Activated T-cell treated with anti-CD3 and anti-CD28 coated beads for 48 hours (primary cell): ENCODE results near the gene SLC35F2.
"Not testable (repeated sequence)": the region's sequence is repeated elsewhere in the genome, so short reads cannot be mapped to it uniquely, and the experiment has no call there.

Source experiments
- DNase-seq: peaks from one replicate; pipeline ENCODE4 v3.0.0-alpha.2; 2020; ENCODE audit warnings: low read depth

The SLC35F2 gene

GRCh38 chr11:107785401-107785800, 73.2 kb downstream of the SLC35F2 start:
- DNase-seq = peak; percentile 14

GRCh38 chr11:107783121-107783520, 75.5 kb downstream of the SLC35F2 start:
- no peak for DNase-seq

- DNase-seq = no peak
Observed at GRCh38 chr11:107780775-107781174, 77.8 kb downstream of the SLC35F2 start.

- DNase-seq = no peak
Observed at GRCh38 chr11:107780136-107780535, 78.5 kb downstream of the SLC35F2 start.

GRCh38 chr11:107778839-107779517, 79.6 kb downstream of the SLC35F2 start:
- no peak for DNase-seq

- no peak for DNase-seq
Observed at GRCh38 chr11:107777110-107777509, 81.5 kb downstream of the SLC35F2 start.

- DNase-seq = no peak
Observed at GRCh38 chr11:107776062-107776461, 82.5 kb downstream of the SLC35F2 start.

GRCh38 chr11:107770551-107770951, 88.0 kb downstream of the SLC35F2 start:
- no peak for DNase-seq

- DNase-seq = no peak
Observed at GRCh38 chr11:107769189-107769588, 89.4 kb downstream of the SLC35F2 start.

GRCh38 chr11:107758719-107759355, 99.8 kb downstream of the SLC35F2 start:
- not testable (repeated sequence) for DNase-seq

GRCh38 chr11:107757661-107758060, 100.9 kb downstream of the SLC35F2 start:
- no peak for DNase-seq

- no peak for DNase-seq
Observed at GRCh38 chr11:107756553-107756952, 102.0 kb downstream of the SLC35F2 start.

- DNase-seq = no peak
Observed at GRCh38 chr11:107752949-107753822, 105.4 kb downstream of the SLC35F2 start.

GRCh38 chr11:107752508-107752907, 106.1 kb downstream of the SLC35F2 start:
- no peak for DNase-seq

- no peak for DNase-seq
Observed at GRCh38 chr11:107751082-107751481, 107.5 kb downstream of the SLC35F2 start.

- DNase-seq = no peak
Observed at GRCh38 chr11:107750313-107750712, 108.3 kb downstream of the SLC35F2 start.

GRCh38 chr11:107747622-107748021, 111.0 kb downstream of the SLC35F2 start:
- DNase-seq = no peak

- no peak for DNase-seq
Observed at GRCh38 chr11:107744736-107745135, 113.9 kb downstream of the SLC35F2 start.

GRCh38 chr11:107743191-107743590, 115.4 kb downstream of the SLC35F2 start:
- DNase-seq = no peak

GRCh38 chr11:107741044-107741823, 117.4 kb downstream of the SLC35F2 start:
- DNase-seq = no peak
